H1 (cell line): ENCODE measurements around the gene PRSS12. TPM values are rescaled to one million over a fixed set of nuclear protein-coding genes. Genes with fewer than 3 reads are reported as not detected.

ENCODE experiments used
- CBX8 ChIP-seq: fragments of 300-800, 300-1000 bp; sonication (generic); IDR thresholded peaks from 2 replicates; pipeline ENCODE4 v1.7.1; 2016; ENCODE audit warnings: low read depth, low read length, borderline replicate concordance
- HDAC2 ChIP-seq, 2 experiments: fragments of 300-600 bp in 1 of 2; sonication (generic) in 1 of 2; IDR thresholded peaks; 2 replicates each; pipeline ENCODE4 v1.6.1; 2011 to 2012; ENCODE audit warnings: low read depth in 2 of 2, low read length in 2 of 2, mild to moderate bottlenecking in 2 of 2, moderate library complexity in 2 of 2, borderline replicate concordance in 1 of 2, inconsistent platforms in 1 of 2
- JUND ChIP-seq: IDR thresholded peaks from 2 replicates; pipeline ENCODE4 v1.6.1; 2011; ENCODE audit warnings: mild to moderate bottlenecking, improper control_type of control experiment, low read length
- polyA plus RNA-seq, 7 experiments: library from polyadenylated mRNA; depleted of rRNA in 3 of 7; stranded (reverse) in 5 of 7; unstranded in 2 of 7; fragments of >200 nt in 5 of 7; fragments of 200-250 nt in 2 of 7; gene quantifications; 1 replicate in 5 of 7; 2 replicates in 1 of 7; 4 replicates in 1 of 7; pipeline versions ENCODE4 v1.2.1 to v1.2.3, GENCODE V29; 2011 to 2013; ENCODE audit warnings: missing spikeins in 2 of 7, mixed read lengths in 2 of 7
- total RNA-seq: library from RNA; stranded (reverse); fragmentation: NEBNext Ultra II Directional; extraction: Animal tissue kit (Norgen Biotek cat#: 25700); gene quantifications from 2 replicates; pipeline ENCODE4 v1.2.1, GENCODE V29; 2021
- TF ChIP-seq, protein P1 (sequence below), 3 experiments: IDR thresholded peaks; 1 replicate in 2 of 3; 2 replicates in 1 of 3; pipeline versions ENCODE4 v1.5.1 to v1.6.1; 2011; ENCODE audit warnings: low read length in 3 of 3, mild to moderate bottlenecking in 3 of 3, inconsistent platforms in 2 of 3, low read depth in 1 of 3, moderate library complexity in 1 of 3; ENCODE audit not compliant: insufficient read depth in 1 of 3; ENCODE audit errors: control extremely low read depth in 1 of 3

Gene PRSS12
- total and polyA plus RNA-seq, 2 of the 8 experiments (the other 6 are each of a cell fraction or from before 2014, with no cell fraction given) = 2.6 to 9.3 TPM

DNA sequence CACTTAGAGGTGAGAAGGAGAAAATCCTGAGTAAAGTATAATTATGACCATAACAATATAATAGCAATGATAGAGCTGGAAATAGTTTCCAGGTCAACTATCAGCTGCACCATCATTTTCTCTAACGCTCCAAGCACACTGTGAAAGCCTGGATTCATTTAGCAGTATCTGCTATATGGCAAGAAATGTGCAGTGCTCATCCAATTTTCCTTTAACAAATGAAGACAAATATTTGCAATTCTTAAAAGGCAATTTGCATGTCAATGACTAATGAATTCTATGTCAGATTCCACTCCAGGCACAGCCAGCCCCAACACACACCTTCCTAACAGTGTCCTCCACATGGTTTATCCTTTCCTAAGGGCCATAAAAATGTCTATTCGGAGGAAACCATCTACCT lies 12.7 kb downstream of the PRSS12 start (continued):
- TF ChIP-seq, protein P1, sequence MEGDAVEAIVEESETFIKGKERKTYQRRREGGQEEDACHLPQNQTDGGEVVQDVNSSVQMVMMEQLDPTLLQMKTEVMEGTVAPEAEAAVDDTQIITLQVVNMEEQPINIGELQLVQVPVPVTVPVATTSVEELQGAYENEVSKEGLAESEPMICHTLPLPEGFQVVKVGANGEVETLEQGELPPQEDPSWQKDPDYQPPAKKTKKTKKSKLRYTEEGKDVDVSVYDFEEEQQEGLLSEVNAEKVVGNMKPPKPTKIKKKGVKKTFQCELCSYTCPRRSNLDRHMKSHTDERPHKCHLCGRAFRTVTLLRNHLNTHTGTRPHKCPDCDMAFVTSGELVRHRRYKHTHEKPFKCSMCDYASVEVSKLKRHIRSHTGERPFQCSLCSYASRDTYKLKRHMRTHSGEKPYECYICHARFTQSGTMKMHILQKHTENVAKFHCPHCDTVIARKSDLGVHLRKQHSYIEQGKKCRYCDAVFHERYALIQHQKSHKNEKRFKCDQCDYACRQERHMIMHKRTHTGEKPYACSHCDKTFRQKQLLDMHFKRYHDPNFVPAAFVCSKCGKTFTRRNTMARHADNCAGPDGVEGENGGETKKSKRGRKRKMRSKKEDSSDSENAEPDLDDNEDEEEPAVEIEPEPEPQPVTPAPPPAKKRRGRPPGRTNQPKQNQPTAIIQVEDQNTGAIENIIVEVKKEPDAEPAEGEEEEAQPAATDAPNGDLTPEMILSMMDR (IDR thresholded peaks at IDR 0.05; ENCODE audit: control extremely low read depth in 1 of 3, insufficient read depth in 1 of 3, low read depth in 1 of 3, low read length in 3 of 3) = no peak
- TF ChIP-seq JUND = no peak
- TF ChIP-seq CBX8 = no peak
- no peak for TF ChIP-seq HDAC2 (IDR thresholded peaks at IDR 0.05; ENCODE audit: borderline replicate concordance in 1 of 2, low read depth in 2 of 2, low read length in 2 of 2)
